GM12878 (cell line): Measurements from ENCODE around the gene TESK2. TPM values are rescaled to one million over a fixed set of nuclear protein-coding genes. Genes with fewer than 3 reads are reported as not detected.

Experiments
- ASH2L ChIP-seq: fragments of 300-600, 200-600 bp; sonication (generic); IDR thresholded peaks from 2 replicates; pipeline ENCODE4 v1.6.1; 2017; ENCODE audit warnings: low read depth, mild to moderate bottlenecking, borderline replicate concordance
- ATF7 ChIP-seq: fragments of 450-650 bp; IDR thresholded peaks from 2 replicates; pipeline ENCODE4 v1.6.1; 2016; ENCODE audit warnings: low read depth, mild to moderate bottlenecking
- E2F8 ChIP-seq: fragments of 450-650 bp; IDR thresholded peaks from 2 replicates; pipeline ENCODE4 v1.6.1; 2018; ENCODE audit warnings: mild to moderate bottlenecking, low read depth, moderate library complexity; ENCODE audit not compliant: partially characterized antibody
- HDAC6 ChIP-seq: fragments of 200-600 bp; sonication (generic); IDR thresholded peaks from one replicate; pipeline ENCODE4 v1.8.0; 2017; ENCODE audit warnings: antibody characterized with exemption; ENCODE audit not compliant: unreplicated experiment
- IKZF1 ChIP-seq: fragments of 450-650 bp; conservative IDR thresholded peaks from 2 replicates; pipeline ENCODE4 v1.6.1; 2017; ENCODE audit warnings: antibody characterized with exemption, mild to moderate bottlenecking
- IRF5 ChIP-seq: fragments of 450-650 bp; IDR thresholded peaks from 2 replicates; pipeline ENCODE4 v1.6.1; 2017; ENCODE audit warnings: borderline replicate concordance
- MEF2B ChIP-seq: fragments of 450-650 bp; IDR thresholded peaks from 2 replicates; pipeline ENCODE4 v1.6.1; 2018; ENCODE audit warnings: mild to moderate bottlenecking, moderate library complexity; ENCODE audit not compliant: partially characterized antibody, poor library complexity, severe bottlenecking
- MLLT1 ChIP-seq: fragments of 450-650 bp; IDR thresholded peaks from 2 replicates; pipeline ENCODE4 v1.6.1; 2016; ENCODE audit warnings: mild to moderate bottlenecking
- NRF1 ChIP-seq: conservative IDR thresholded peaks from 2 replicates; pipeline ENCODE4 v1.6.1; 2011; ENCODE audit warnings: mild to moderate bottlenecking, low read depth, low read length, improper control_type of control experiment
- PML ChIP-seq: IDR thresholded peaks from 2 replicates; pipeline ENCODE4 v1.6.1; 2012; ENCODE audit warnings: low read length, inconsistent platforms
- POLR2A ChIP-seq: IDR thresholded peaks from 2 replicates; pipeline ENCODE4 v1.6.1; 2011; ENCODE audit warnings: low read depth, mild to moderate bottlenecking, low read length
- POU2F2 ChIP-seq: IDR thresholded peaks from 3 replicates; pipeline ENCODE4 v1.6.1; 2011; ENCODE audit warnings: low read depth, mild to moderate bottlenecking, low read length, borderline replicate concordance
- RCOR1 ChIP-seq: conservative IDR thresholded peaks from 2 replicates; pipeline ENCODE4 v1.6.1; 2012; ENCODE audit warnings: low read depth, low read length, improper control_type of control experiment
- SP1 ChIP-seq: IDR thresholded peaks from one replicate; pipeline ENCODE4 v1.6.1; 2011; ENCODE audit warnings: low read depth, low read length
- SPI1 ChIP-seq: IDR thresholded peaks from 2 replicates; pipeline ENCODE4 v1.6.1; 2011; ENCODE audit warnings: low read depth, mild to moderate bottlenecking, low read length, moderate library complexity, borderline replicate concordance; ENCODE audit not compliant: insufficient read depth
- SRF ChIP-seq, 2 experiments: IDR thresholded peaks; 2 replicates each; pipeline ENCODE4 v1.6.1; 2011; ENCODE audit warnings: low read depth in 2 of 2, low read length in 2 of 2, mild to moderate bottlenecking in 1 of 2, moderate library complexity in 1 of 2
- SUZ12 ChIP-seq: fragments of 200-600 bp; sonication (generic); IDR thresholded peaks from one replicate; pipeline ENCODE4 v1.6.1; 2018; ENCODE audit warnings: antibody characterized with exemption, mild to moderate bottlenecking; ENCODE audit not compliant: unreplicated experiment
- TAF1 ChIP-seq: IDR thresholded peaks from 2 replicates; pipeline ENCODE4 v1.6.1; 2011; ENCODE audit warnings: mild to moderate bottlenecking, low read depth, low read length, borderline replicate concordance
- TARDBP ChIP-seq: IDR thresholded peaks from 2 replicates; pipeline ENCODE4 v1.6.1; 2016; ENCODE audit warnings: borderline replicate concordance
- TCF3 ChIP-seq: IDR thresholded peaks from 2 replicates; pipeline ENCODE4 v1.6.1; 2012; ENCODE audit warnings: low read depth, mild to moderate bottlenecking, low read length, borderline replicate concordance; ENCODE audit not compliant: insufficient read depth
- ZNF217 ChIP-seq: fragments of 450-650 bp; IDR thresholded peaks from 2 replicates; pipeline ENCODE4 v1.6.1; 2017; ENCODE audit warnings: antibody characterized with exemption, mild to moderate bottlenecking
- ZNF622 ChIP-seq: fragments of 450-650 bp; IDR thresholded peaks from 2 replicates; pipeline ENCODE4 v1.6.1; 2017; ENCODE audit warnings: mild to moderate bottlenecking, inconsistent platforms
- ZNF687 ChIP-seq: fragments of 450-650 bp; IDR thresholded peaks from 2 replicates; pipeline ENCODE4 v1.6.1; 2017; ENCODE audit warnings: mild to moderate bottlenecking, moderate library complexity
- polyA plus RNA-seq, 11 experiments: library from polyadenylated mRNA; depleted of rRNA in 4 of 11; unstranded in 6 of 11; stranded (reverse) in 5 of 11; fragments of >200 nt; fragmentation: Nextera tagmentation in 4 of 11; fragmentation: Illumina TruSeq in 1 of 11; extraction: Ambion mirVana in 4 of 11; extraction: Trizol in 1 of 11; gene quantifications; 1 replicate in 1 of 11; 2 replicates in 10 of 11; pipeline versions ENCODE4 v1.2.1 to v1.2.3, GENCODE V29; 2011 to 2016; ENCODE audit warnings: inconsistent platforms in 2 of 11, missing spikeins in 2 of 11, low read depth in 1 of 11
- total RNA-seq, 4 experiments: library from RNA; depleted of rRNA in 3 of 4; stranded (reverse); fragments of >200 nt in 3 of 4; fragmentation: Illumina TruSeq in 1 of 4; extraction: Trizol in 1 of 4; gene quantifications; 2 replicates each; pipeline versions ENCODE4 v1.2.1 to v1.2.3, GENCODE V29; 2013 to 2021

TESK2 gene
- total and polyA plus RNA-seq, 10 of the 15 experiments (the other 5 are each of a cell fraction or from before 2014, with no cell fraction given): 2.2 to 10.0 (median 5.7) TPM

- no peak for TF ChIP-seq ZNF622
- no peak; the same call in 1 of the 2 replicates for TF ChIP-seq ZNF687
- TF ChIP-seq POU2F2: 0 out of 3 replicates have a peak, but pooled peaks have one; percentile 9
- no peak for TF ChIP-seq NRF1
- no peak for TF ChIP-seq HDAC6
- TF ChIP-seq ASH2L: no peak
- TF ChIP-seq SUZ12: no peak
- TF ChIP-seq TCF3: no peak
- TF ChIP-seq SPI1: peak; percentile 57; the same call in 1 of the 2 replicates
- no peak for TF ChIP-seq E2F8
- TF ChIP-seq SP1: peak; percentile 9
- 0 out of 2 replicates have a peak, but pooled peaks have one; percentile 66 for TF ChIP-seq ATF7
- TF ChIP-seq RCOR1: no peak
- no peak for TF ChIP-seq ZNF217
- TF ChIP-seq TAF1: peak; percentile 53; the same call in 1 of the 2 replicates
- TF ChIP-seq MEF2B: peak; percentile 98
- no peak for TF ChIP-seq TARDBP
- 0 out of 2 replicates have a peak, but pooled peaks have one; percentile 6 for TF ChIP-seq MLLT1
- peak; percentile 49; the same call in 1 of the 2 replicates for TF ChIP-seq IKZF1
- peak; percentile 64 to 96 for TF ChIP-seq SRF (IDR thresholded peaks at IDR 0.05; ENCODE audit: low read depth in 2 of 2, low read length in 2 of 2)
- peak; percentile 48; the same call in 1 of the 2 replicates for TF ChIP-seq PML
- TF ChIP-seq POLR2A: no peak
- TF ChIP-seq IRF5: no peak
These were observed 184.6 kb downstream of the TESK2 start (continued) for GRCh38 chr1:45306319-45306718.
